ENCODE results near the gene TLN1. TPM values are rescaled to one million over a fixed set of nuclear protein-coding genes. Genes with fewer than 3 reads are reported as not detected.

Gene TLN1
- total RNA-seq, 2 donors from 2014 or later, result 167 to 315 TPM

GRCh38 chr9:35680331-35681105, 51.5 kb downstream of the TLN1 start:
- no peak overlapping the region for H3K27ac ChIP-seq
- TF ChIP-seq CTCF (IDR thresholded peaks at IDR 0.05), result no peak
- TF ChIP-seq POLR2AphosphoS5 (IDR thresholded peaks at IDR 0.05), result no peak
- TF ChIP-seq POLR2A (IDR thresholded peaks at IDR 0.05), result no peak
- no peak overlapping the region for H3K4me3 ChIP-seq
- H3K4me1 ChIP-seq (replicated peaks), result no peaks in the 10 kb centered on the region
- WGBS, result 54% methylated on average over 15 of the region's 15 CpGs
- DNase-seq (ENCODE audit: low spot score), result no peak
- no peaks in the 10 kb centered on the region for H3K27me3 ChIP-seq (replicated peaks; ENCODE audit: insufficient read depth)
- H3K36me3 ChIP-seq, result no peaks in the 10 kb centered on the region
- no peaks in the 10 kb centered on the region for H3K9me3 ChIP-seq
- intact Hi-C loops (cut with DNase I), result no loop called here

GRCh38 chr9:35679766-35680330, 52.1 kb downstream of the TLN1 start:
- TF ChIP-seq POLR2AphosphoS5 (IDR thresholded peaks at IDR 0.05) (no peak), POLR2A (IDR thresholded peaks at IDR 0.05) (no peak), CTCF (IDR thresholded peaks at IDR 0.05) (no peak)
- WGBS, result 75% methylated on average over 8 of the region's 8 CpGs
- no peak for DNase-seq (ENCODE audit: low spot score)
- Histone ChIP-seq H3K4me1 (replicated peaks) (no peaks in the 10 kb centered on the region), H3K27me3 (replicated peaks; ENCODE audit: insufficient read depth) (no peaks in the 10 kb centered on the region), H3K9me3 (no peaks in the 10 kb centered on the region), H3K36me3 (no peaks in the 10 kb centered on the region), H3K27ac (no peak overlapping the region), H3K4me3 (no peak overlapping the region)
- intact Hi-C loops (cut with DNase I), result no loop called here

GRCh38 chr9:35679091-35679490, 52.9 kb downstream of the TLN1 start:
- no peak for TF ChIP-seq CTCF (IDR thresholded peaks at IDR 0.05)
- no peak for TF ChIP-seq POLR2A (IDR thresholded peaks at IDR 0.05)
- no peak for TF ChIP-seq POLR2AphosphoS5 (IDR thresholded peaks at IDR 0.05)
- Histone ChIP-seq H3K9me3 (no peaks in the 10 kb centered on the region), H3K4me1 (replicated peaks) (no peaks in the 10 kb centered on the region), H3K27ac (no peak overlapping the region), H3K4me3 (no peak overlapping the region), H3K36me3 (no peaks in the 10 kb centered on the region), H3K27me3 (replicated peaks; ENCODE audit: insufficient read depth) (no peaks in the 10 kb centered on the region)
- intact Hi-C loops (cut with DNase I), result no loop called here
- DNase-seq (ENCODE audit: low spot score), result no peak
- WGBS, result 88% methylated on average over 5 of the region's 5 CpGs

GRCh38 chr9:35675732-35676392, 56.1 kb downstream of the TLN1 start:
- no peaks in the 10 kb centered on the region for H3K27me3 ChIP-seq (replicated peaks; ENCODE audit: insufficient read depth)
- intact Hi-C loops (cut with DNase I), result loop anchor here (1.0 kb wide), 1 partner anchor 12 kb away; no protein-coding TSS in a partner anchor
- H3K9me3 ChIP-seq, result no peaks in the 10 kb centered on the region
- H3K4me3 ChIP-seq, result peak overlapping the region; percentile 36 to 40
- H3K36me3 ChIP-seq, result no peaks in the 10 kb centered on the region
- H3K27ac ChIP-seq, result peak overlapping the region in 1 of 2 donors; percentile 33
- no peak for DNase-seq (ENCODE audit: low spot score)
- WGBS, result 8% methylated on average over 46 of the region's 51 CpGs
- H3K4me1 ChIP-seq (replicated peaks), result no peaks in the 10 kb centered on the region
- TF ChIP-seq CTCF (IDR thresholded peaks at IDR 0.05) (no peak), POLR2AphosphoS5 (IDR thresholded peaks at IDR 0.05) (no peak), POLR2A (IDR thresholded peaks at IDR 0.05) (no peak)

Data from prostate gland (tissue), 2 donors.